RWPE1 (cell line): Measurements from ENCODE around the gene GFOD1.

Source experiments
- CTCF ChIA-PET: fragments of 350-600 bp; sonication (Branson Sonifier 250); formaldehyde crosslinking; extraction: SDS; loops from one replicate; lab custom pipeline; 2021; lab: Yijun Ruan, JAX
- POLR2A ChIA-PET: fragments of 400-600 bp; formaldehyde crosslinking; extraction: SDS; loops from one replicate; lab custom pipeline; 2020; ENCODE audit warnings: antibody characterized with exemption; ENCODE audit not compliant: low non-redundant PET; lab: Yijun Ruan, JAX
- DNase-seq: peaks from one replicate; pipeline ENCODE4 v3.0.0; 2012; ENCODE audit warnings: low spot score
- H3K27ac ChIP-seq: fragments of 450-650 bp; 2 replicates; pipeline ENCODE4 v1.5.1; 2017
- TF ChIP-seq, protein P1 (sequence below): fragments of 450-650 bp; conservative IDR thresholded peaks from 2 replicates; pipeline ENCODE4 v1.5.1; 2017; ENCODE audit warnings: low read depth, mild to moderate bottlenecking

GFOD1 gene

DNA sequence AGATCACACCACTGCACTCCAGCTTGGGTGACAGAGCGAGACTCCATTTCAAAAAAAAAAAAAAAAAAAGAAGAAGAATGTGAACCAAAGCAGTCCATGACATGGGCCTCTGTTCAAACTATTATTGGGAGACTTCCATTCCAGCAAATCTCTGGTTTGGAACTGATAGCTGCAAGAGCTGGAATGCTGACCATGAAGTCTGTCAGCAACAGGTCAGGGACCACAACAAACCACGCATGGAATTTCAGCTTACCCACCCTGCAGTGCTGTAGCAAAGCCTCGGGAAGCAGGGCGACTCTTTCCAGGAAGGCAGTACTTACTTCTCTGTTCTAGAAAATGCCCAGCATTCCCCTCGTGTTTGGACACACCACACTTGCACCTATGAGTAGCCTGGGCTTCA is 125.0 kb downstream of the GFOD1 start:
- TF ChIP-seq, protein P1, sequence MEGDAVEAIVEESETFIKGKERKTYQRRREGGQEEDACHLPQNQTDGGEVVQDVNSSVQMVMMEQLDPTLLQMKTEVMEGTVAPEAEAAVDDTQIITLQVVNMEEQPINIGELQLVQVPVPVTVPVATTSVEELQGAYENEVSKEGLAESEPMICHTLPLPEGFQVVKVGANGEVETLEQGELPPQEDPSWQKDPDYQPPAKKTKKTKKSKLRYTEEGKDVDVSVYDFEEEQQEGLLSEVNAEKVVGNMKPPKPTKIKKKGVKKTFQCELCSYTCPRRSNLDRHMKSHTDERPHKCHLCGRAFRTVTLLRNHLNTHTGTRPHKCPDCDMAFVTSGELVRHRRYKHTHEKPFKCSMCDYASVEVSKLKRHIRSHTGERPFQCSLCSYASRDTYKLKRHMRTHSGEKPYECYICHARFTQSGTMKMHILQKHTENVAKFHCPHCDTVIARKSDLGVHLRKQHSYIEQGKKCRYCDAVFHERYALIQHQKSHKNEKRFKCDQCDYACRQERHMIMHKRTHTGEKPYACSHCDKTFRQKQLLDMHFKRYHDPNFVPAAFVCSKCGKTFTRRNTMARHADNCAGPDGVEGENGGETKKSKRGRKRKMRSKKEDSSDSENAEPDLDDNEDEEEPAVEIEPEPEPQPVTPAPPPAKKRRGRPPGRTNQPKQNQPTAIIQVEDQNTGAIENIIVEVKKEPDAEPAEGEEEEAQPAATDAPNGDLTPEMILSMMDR: no peak
- ChIA-PET POLR2A (no interaction called here), CTCF (no interaction called here)
- DNase-seq: no peak
- no peak overlapping the region for H3K27ac ChIP-seq

DNA sequence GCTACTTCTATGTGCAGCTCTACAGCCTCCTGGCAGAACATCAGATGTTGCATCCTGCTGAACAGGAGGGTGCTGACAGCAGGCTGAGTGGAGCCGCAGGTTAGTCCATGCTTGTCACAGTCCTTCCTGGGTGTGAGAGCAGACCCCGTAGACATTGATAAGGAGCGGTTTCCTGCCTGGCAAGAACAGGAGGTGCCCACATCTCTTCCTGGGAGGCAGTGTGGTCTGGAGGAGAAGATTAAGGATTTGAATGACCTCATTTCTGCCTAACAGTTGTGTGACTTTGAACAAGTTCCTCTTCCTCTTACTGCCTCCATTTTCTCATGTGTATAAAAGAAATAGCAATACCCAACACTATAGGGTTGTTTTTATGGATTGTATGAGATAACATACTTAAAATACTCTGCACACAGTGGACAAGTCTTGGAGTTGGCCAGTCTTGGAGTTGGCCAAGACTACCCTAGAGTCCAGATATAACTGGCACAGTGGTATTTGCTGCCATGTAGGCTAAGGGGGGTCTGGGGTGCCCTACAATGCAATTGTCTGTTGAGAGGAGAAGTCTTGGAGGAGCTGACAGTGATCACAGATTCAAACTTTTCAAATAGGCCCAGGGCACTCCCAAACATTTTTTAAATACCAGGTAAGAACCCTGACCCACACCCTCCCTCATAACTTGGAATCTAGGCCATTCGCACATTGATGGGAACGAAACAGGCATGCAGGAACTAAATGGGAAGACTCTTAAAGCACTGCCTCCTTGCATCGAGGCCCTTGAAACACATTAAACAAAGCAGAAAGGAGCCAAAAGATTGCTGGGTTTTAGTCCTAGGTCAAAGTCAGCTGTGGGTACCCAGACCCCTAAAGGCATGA is 126.5 kb downstream of the GFOD1 start:
- DNase-seq: no peak
- H3K27ac ChIP-seq: no peak overlapping the region
- TF ChIP-seq, protein P1: no peak
- POLR2A ChIA-PET: no interaction called here
- CTCF ChIA-PET: no interaction called here

DNA sequence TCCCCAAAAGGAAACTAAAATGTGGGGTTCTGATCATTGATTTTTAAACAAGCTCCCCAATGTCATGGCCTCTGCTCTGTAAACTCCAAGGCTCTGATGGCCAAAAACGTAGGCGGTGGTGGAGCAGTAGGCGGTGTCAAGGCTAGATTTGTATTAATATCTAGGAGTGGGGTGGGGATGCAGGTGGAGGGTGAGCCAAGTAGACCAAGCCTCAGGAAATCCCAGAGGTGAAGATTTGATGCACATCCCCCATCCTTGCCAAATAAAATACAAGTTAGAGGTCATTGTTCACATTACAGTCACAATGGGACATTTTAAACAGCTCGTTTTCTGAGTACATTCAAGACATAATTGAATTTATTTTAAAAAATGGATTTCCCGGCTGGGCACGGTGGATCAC is 128.1 kb downstream of the GFOD1 start:
- POLR2A ChIA-PET: no interaction called here
- TF ChIP-seq, protein P1: no peak

DNA sequence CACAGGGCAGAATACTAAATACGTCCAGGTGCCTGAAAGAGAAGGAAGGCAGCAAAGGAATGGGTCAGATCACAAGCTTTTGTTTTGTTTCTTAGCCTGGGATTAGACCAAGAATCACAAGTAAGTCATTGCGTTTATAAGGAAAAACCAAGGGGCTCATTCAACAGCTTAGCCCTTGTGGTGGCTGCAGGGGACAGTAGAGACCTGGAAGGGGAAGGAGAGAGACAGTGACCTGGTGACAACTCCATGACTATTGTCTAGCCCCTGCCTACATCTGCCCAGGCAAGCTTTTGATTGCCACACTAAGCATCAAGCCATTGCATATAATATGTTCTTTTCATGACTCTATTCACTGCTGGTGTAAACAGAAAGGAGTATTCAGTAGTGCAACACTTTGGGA is 128.9 kb downstream of the GFOD1 start:
- ChIA-PET POLR2A (no interaction called here), CTCF (interaction anchor here (0.6 kb wide), 2 partner anchors 136 to 1748 kb away, joined by 3 to 4 read pairs; no protein-coding TSS in a partner anchor)
- TF ChIP-seq, protein P1: no peak

More for the DNA sequence above, 128.1 kb downstream of the GFOD1 start:
- CTCF ChIA-PET: interaction anchor here (0.6 to 0.7 kb wide), 2 partner anchors 179 to 718 kb away, joined by 4 to 5 read pairs; no protein-coding TSS in a partner anchor
- H3K27ac ChIP-seq: no peak overlapping the region
- DNase-seq: no peak

DNA sequence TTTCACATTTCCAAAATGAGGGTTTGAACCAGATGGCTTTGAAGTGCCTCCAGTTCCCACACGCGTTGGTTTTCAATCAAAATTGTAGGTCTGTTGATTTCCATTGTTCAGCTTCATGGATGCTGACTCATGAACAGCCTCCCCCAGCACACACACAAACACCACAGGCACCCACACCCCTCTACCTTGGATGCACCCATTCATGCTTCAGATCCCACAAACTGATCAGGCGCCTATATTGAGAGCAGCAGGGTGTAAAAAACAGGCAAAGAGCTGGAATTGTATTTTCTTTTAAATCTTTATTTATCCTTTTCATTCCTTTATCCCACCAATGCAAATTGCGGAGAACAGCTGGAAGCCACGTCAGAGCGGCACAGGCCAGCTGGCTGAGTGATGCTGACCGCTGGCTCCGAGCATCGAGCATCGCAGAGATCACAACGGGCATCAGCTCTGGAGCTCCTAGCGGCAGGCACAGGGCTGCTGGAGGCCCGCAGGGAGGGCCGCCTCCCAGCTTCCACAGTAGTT is 129.8 kb downstream of the GFOD1 start:
- TF ChIP-seq, protein P1: no peak
- no peak for DNase-seq
- CTCF ChIA-PET: interaction anchor here (0.5 to 0.7 kb wide), 5 partner anchors 9 to 573 kb away, joined by 3 to 6 read pairs (median 3); no protein-coding TSS in a partner anchor
- no peak overlapping the region for H3K27ac ChIP-seq
- POLR2A ChIA-PET: no interaction called here

More for the DNA sequence above, 128.9 kb downstream of the GFOD1 start:
- no peak overlapping the region for H3K27ac ChIP-seq
- DNase-seq: no peak

DNA sequence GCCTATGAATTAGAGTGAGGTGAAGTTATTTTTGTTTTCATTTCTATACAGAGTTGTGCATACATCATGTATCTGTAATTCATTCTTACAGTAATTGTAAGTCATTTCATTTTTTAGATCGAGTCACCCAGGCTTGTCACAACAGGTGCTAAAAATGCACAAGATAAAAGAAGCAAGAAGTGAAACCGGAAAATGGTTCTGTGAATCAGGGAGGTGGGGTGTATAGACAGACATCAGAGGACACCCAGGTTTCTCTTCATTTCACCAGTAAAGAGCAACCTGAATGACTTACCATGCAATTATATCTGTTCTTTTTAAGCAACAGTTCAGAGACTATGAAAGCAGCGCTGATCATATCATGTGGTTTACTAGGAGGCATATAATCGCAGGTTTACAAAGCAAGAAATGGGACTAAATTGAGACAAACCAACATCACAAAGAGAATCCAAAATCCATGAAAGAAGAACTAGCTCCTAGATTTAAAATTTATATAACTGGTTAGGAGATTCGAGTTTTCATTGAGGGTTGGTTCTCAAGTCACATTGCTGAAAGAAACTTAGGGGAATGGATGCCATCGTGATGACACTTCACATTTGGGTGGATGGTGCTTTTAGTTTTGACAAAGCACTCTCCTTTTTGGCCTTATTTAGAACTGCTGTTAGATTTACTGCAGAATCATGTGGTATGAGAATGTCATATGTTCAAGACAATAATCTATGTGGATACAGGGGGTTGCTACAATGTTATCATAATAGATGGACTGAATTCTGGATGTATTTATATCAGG is 131.2 kb downstream of the GFOD1 start:
- ChIA-PET POLR2A (no interaction called here), CTCF (no interaction called here)
- peak; percentile 69 for DNase-seq
- TF ChIP-seq, protein P1: no peak
- peak overlapping the region; percentile 32; the same call in 1 of the 2 replicates for H3K27ac ChIP-seq
